ENCODE data around the gene CORO1C. TPM values are rescaled to one million over a fixed set of nuclear protein-coding genes. Genes with fewer than 3 reads are reported as not detected.

The CORO1C gene
- total and polyA plus RNA-seq, 4 experiments from 2014 or later = 8.0 to 12.6 (median 11.1) TPM

- no peaks in the 10 kb centered on the region for H3K27me3 ChIP-seq (ENCODE audit: insufficient read depth, low read length)
- H3K27ac Mint-ChIP-seq = peak overlapping the region in 3 of 7 donors; percentile 36 to 59 (median 53)
- ChIA-PET CTCF (ENCODE audit: partially characterized antibody) (interaction anchor here (0.6 to 13.8 kb wide), 9 partner anchors 21 to 191 kb away, joined by 3 to 463 read pairs (median 10); partner anchors contain the start of genes ISCU, SART3 and SELPLG), POLR2A (ENCODE audit: partially characterized antibody) (interaction anchor here (0.9 to 1.1 kb wide), 3 partner anchors 15 to 44 kb away, joined by 3 to 7 read pairs (median 4); partner anchors contain the start of gene SELPLG)
- intact Hi-C loops (cut with micrococcal nuclease) = loop anchor here (1.0 to 5.0 kb wide), 3 partner anchors 34 to 338 kb away; no protein-coding TSS in a partner anchor
- H3K4me1 ChIP-seq (ENCODE audit: insufficient read depth, low read length) = peaks cover 16% of the 10 kb centered on the region
- H3K4me3 Mint-ChIP-seq = no peak overlapping the region
- peaks cover 18 to 19% of the 10 kb centered on the region in 2 donors for H3K36me3 Mint-ChIP-seq
- DNase-seq = no peak
- H3K4me1 Mint-ChIP-seq = peaks cover 22 to 38% (median 34%) of the 10 kb centered on the region in 4 donors
- peaks cover 0 to 11% (median 1%) of the 10 kb centered on the region in 8 donors for H3K9me3 Mint-ChIP-seq
- no peak overlapping the region for H3K4me3 ChIP-seq (ENCODE audit: low read length in 2 of 2)
- H3K27me3 Mint-ChIP-seq = no peaks in the 10 kb centered on the region
- H3K36me3 ChIP-seq (ENCODE audit: insufficient read depth, low read length) = no peaks in the 10 kb centered on the region
- no peak overlapping the region for H3K27ac ChIP-seq (ENCODE audit: low read depth, low read length)
- H3K9me3 ChIP-seq (ENCODE audit: control insufficient read depth in 1 of 2, low read length in 2 of 2) = no peaks in the 10 kb centered on the region
Observed at GRCh38 chr12:108612788-108613282, 118.5 kb downstream of the CORO1C start.

- peak; percentile 45 to 65 (median 51) for DNase-seq
- Histone ChIP-seq H3K27me3 (ENCODE audit: insufficient read depth, low read length) (no peaks in the 10 kb centered on the region), H3K9me3 (ENCODE audit: control insufficient read depth in 1 of 2, low read length in 2 of 2) (no peaks in the 10 kb centered on the region), H3K27ac (ENCODE audit: low read depth, low read length) (no peak overlapping the region), H3K36me3 (ENCODE audit: insufficient read depth, low read length) (no peaks in the 10 kb centered on the region), H3K4me1 (ENCODE audit: insufficient read depth, low read length) (peaks cover 7% of the 10 kb centered on the region), H3K4me3 (ENCODE audit: low read length in 2 of 2) (no peak overlapping the region)
- Mint-ChIP-seq H3K4me3 (no peak overlapping the region), H3K36me3 (peaks cover 10 to 19% of the 10 kb centered on the region in 2 donors), H3K27ac (peak overlapping the region in 3 of 7 donors; percentile 23 to 75 (median 53)), H3K4me1 (peaks cover 16 to 29% (median 26%) of the 10 kb centered on the region in 4 donors), H3K27me3 (no peaks in the 10 kb centered on the region), H3K9me3 (peaks cover 0 to 11% (median 1%) of the 10 kb centered on the region in 8 donors)
- POLR2A ChIA-PET (ENCODE audit: partially characterized antibody) = interaction anchor here (0.9 to 1.4 kb wide), 4 partner anchors 16 to 50 kb away, joined by 3 to 7 read pairs (median 4); partner anchors contain the start of genes ISCU and SELPLG
- intact Hi-C loops (cut with micrococcal nuclease) = loop anchor here (1.0 to 5.0 kb wide), 3 partner anchors 35 to 339 kb away; no protein-coding TSS in a partner anchor
- CTCF ChIA-PET (ENCODE audit: partially characterized antibody) = interaction anchor here (0.9 to 13.8 kb wide), 12 partner anchors 22 to 192 kb away, joined by 3 to 463 read pairs (median 8); partner anchors contain the start of genes ISCU, SART3 and SELPLG
Observed at GRCh38 chr12:108611884-108612415, 119.4 kb downstream of the CORO1C start.

- no peak overlapping the region for H3K4me3 ChIP-seq (ENCODE audit: low read length in 2 of 2)
- CTCF ChIA-PET (ENCODE audit: partially characterized antibody) = interaction anchor here (0.6 to 13.8 kb wide), 10 partner anchors 23 to 340 kb away, joined by 3 to 463 read pairs (median 4); partner anchors contain the start of gene SELPLG
Observed at GRCh38 chr12:108610856-108611605, 120.3 kb downstream of the CORO1C start.

GRCh38 chr12:108610336-108610815 is 120.9 kb downstream of the CORO1C start:
- no peaks in the 10 kb centered on the region for H3K9me3 Mint-ChIP-seq
- H3K27ac ChIP-seq (ENCODE audit: low read depth, low read length) = no peak overlapping the region
- ChIA-PET POLR2A (ENCODE audit: partially characterized antibody) (interaction anchor here (0.6 to 1.4 kb wide), 2 partner anchors 48 to 229 kb away, joined by 3 to 4 read pairs; partner anchors contain the start of gene ISCU), CTCF (ENCODE audit: partially characterized antibody) (interaction anchor here (0.6 to 13.8 kb wide), 6 partner anchors 23 to 341 kb away, joined by 3 to 463 read pairs (median 10); partner anchors contain the start of gene SELPLG)
- no peaks in the 10 kb centered on the region for H3K27me3 ChIP-seq (ENCODE audit: insufficient read depth, low read length)
- no peaks in the 10 kb centered on the region for H3K27me3 Mint-ChIP-seq
- H3K4me3 Mint-ChIP-seq = no peak overlapping the region
- peaks cover 2 to 10% of the 10 kb centered on the region in 2 donors for H3K36me3 Mint-ChIP-seq
- H3K4me1 ChIP-seq (ENCODE audit: insufficient read depth, low read length) = no peaks in the 10 kb centered on the region
- H3K36me3 ChIP-seq (ENCODE audit: insufficient read depth, low read length) = no peaks in the 10 kb centered on the region
- intact Hi-C loops (cut with micrococcal nuclease) = loop anchor here (5.0 kb wide), 1 partner anchor 37 kb away; no protein-coding TSS in a partner anchor
- H3K4me1 Mint-ChIP-seq = peaks cover 4 to 20% (median 16%) of the 10 kb centered on the region in 4 donors
- H3K9me3 ChIP-seq (ENCODE audit: control insufficient read depth in 1 of 2, low read length in 2 of 2) = no peaks in the 10 kb centered on the region
- no peak for DNase-seq
- peak overlapping the region in 1 of 7 donors; percentile 56 for H3K27ac Mint-ChIP-seq
- H3K4me3 ChIP-seq (ENCODE audit: low read length in 2 of 2) = no peak overlapping the region

More at GRCh38 chr12:108610856-108611605, 120.3 kb downstream of the CORO1C start:
- H3K36me3 Mint-ChIP-seq = peaks cover 2 to 13% of the 10 kb centered on the region in 2 donors
- H3K27ac Mint-ChIP-seq = peak overlapping the region in 1 of 7 donors; percentile 30
- POLR2A ChIA-PET (ENCODE audit: partially characterized antibody) = interaction anchor here (0.6 to 1.4 kb wide), 2 partner anchors 49 to 228 kb away, joined by 3 to 4 read pairs; partner anchors contain the start of gene ISCU
- intact Hi-C loops (cut with micrococcal nuclease) = loop anchor here (5.0 kb wide), 1 partner anchor 36 kb away; no protein-coding TSS in a partner anchor
- no peak for DNase-seq
- peaks cover 7 to 20% (median 17%) of the 10 kb centered on the region in 4 donors for H3K4me1 Mint-ChIP-seq
- Histone ChIP-seq H3K9me3 (ENCODE audit: control insufficient read depth in 1 of 2, low read length in 2 of 2) (no peaks in the 10 kb centered on the region), H3K27ac (ENCODE audit: low read depth, low read length) (no peak overlapping the region), H3K4me1 (ENCODE audit: insufficient read depth, low read length) (no peaks in the 10 kb centered on the region), H3K36me3 (ENCODE audit: insufficient read depth, low read length) (no peaks in the 10 kb centered on the region), H3K27me3 (ENCODE audit: insufficient read depth, low read length) (no peaks in the 10 kb centered on the region)
- peaks cover 0 to 5% (median 0%) of the 10 kb centered on the region in 8 donors for H3K9me3 Mint-ChIP-seq
- H3K4me3 Mint-ChIP-seq = no peak overlapping the region
- H3K27me3 Mint-ChIP-seq = no peaks in the 10 kb centered on the region

- Mint-ChIP-seq H3K36me3 (peaks cover 0 to 6% of the 10 kb centered on the region in 2 donors), H3K4me3 (no peak overlapping the region), H3K27me3 (no peaks in the 10 kb centered on the region), H3K9me3 (no peaks in the 10 kb centered on the region), H3K4me1 (peaks cover 4 to 20% (median 15%) of the 10 kb centered on the region in 4 donors), H3K27ac (peak overlapping the region in 1 of 7 donors; percentile 56)
- Histone ChIP-seq H3K27ac (ENCODE audit: low read depth, low read length) (no peak overlapping the region), H3K9me3 (ENCODE audit: control insufficient read depth in 1 of 2, low read length in 2 of 2) (no peaks in the 10 kb centered on the region), H3K4me3 (ENCODE audit: low read length in 2 of 2) (no peak overlapping the region), H3K36me3 (ENCODE audit: insufficient read depth, low read length) (no peaks in the 10 kb centered on the region), H3K27me3 (ENCODE audit: insufficient read depth, low read length) (no peaks in the 10 kb centered on the region), H3K4me1 (ENCODE audit: insufficient read depth, low read length) (no peaks in the 10 kb centered on the region)
- DNase-seq = no peak
- ChIA-PET POLR2A (ENCODE audit: partially characterized antibody) (no interaction called here), CTCF (ENCODE audit: partially characterized antibody) (interaction anchor here (0.9 to 13.8 kb wide), 5 partner anchors 8 to 341 kb away, joined by 3 to 463 read pairs (median 29); partner anchors contain the start of gene SELPLG)
- intact Hi-C loops (cut with micrococcal nuclease) = loop anchor here (5.0 kb wide), 1 partner anchor 38 kb away; no protein-coding TSS in a partner anchor
Observed at GRCh38 chr12:108609537-108610335, 121.6 kb downstream of the CORO1C start.

GRCh38 chr12:108608616-108609015 is 122.7 kb downstream of the CORO1C start:
- Histone ChIP-seq H3K27ac (ENCODE audit: low read depth, low read length) (no peak overlapping the region), H3K27me3 (ENCODE audit: insufficient read depth, low read length) (no peaks in the 10 kb centered on the region), H3K4me1 (ENCODE audit: insufficient read depth, low read length) (no peaks in the 10 kb centered on the region), H3K9me3 (ENCODE audit: control insufficient read depth in 1 of 2, low read length in 2 of 2) (no peaks in the 10 kb centered on the region), H3K4me3 (ENCODE audit: low read length in 2 of 2) (no peak overlapping the region), H3K36me3 (ENCODE audit: insufficient read depth, low read length) (no peaks in the 10 kb centered on the region)
- POLR2A ChIA-PET (ENCODE audit: partially characterized antibody) = no interaction called here
- intact Hi-C loops (cut with micrococcal nuclease) = no loop called here
- CTCF ChIA-PET (ENCODE audit: partially characterized antibody) = interaction anchor here (4.1 kb wide), 1 partner anchor 9 kb away, joined by 29 read pairs; no protein-coding TSS in a partner anchor
- Mint-ChIP-seq H3K27ac (no peak overlapping the region), H3K4me3 (no peak overlapping the region), H3K27me3 (no peaks in the 10 kb centered on the region), H3K9me3 (no peaks in the 10 kb centered on the region), H3K36me3 (no peaks in the 10 kb centered on the region), H3K4me1 (peaks cover 4 to 15% (median 10%) of the 10 kb centered on the region in 4 donors)
- DNase-seq = no peak
